GM12875 (cell line): ENCODE measurements around the gene RPS6KB2.
A peak's percentile ranks its signal among the peaks of the same experiment; 100 is the strongest.

Experiments used
- H3K4me3 ChIP-seq: one replicate; pipeline ENCODE4 v1.5.1; 2011; ENCODE audit warnings: low read depth, low read length, control low read depth
- TF ChIP-seq, protein P1 (sequence below): IDR thresholded peaks from 2 replicates; pipeline ENCODE4 v1.5.1; 2011; ENCODE audit warnings: low read depth, mild to moderate bottlenecking, control low read depth, inconsistent platforms, low read length, moderate library complexity, borderline replicate concordance; ENCODE audit not compliant: insufficient read depth

Gene RPS6KB2

DNA sequence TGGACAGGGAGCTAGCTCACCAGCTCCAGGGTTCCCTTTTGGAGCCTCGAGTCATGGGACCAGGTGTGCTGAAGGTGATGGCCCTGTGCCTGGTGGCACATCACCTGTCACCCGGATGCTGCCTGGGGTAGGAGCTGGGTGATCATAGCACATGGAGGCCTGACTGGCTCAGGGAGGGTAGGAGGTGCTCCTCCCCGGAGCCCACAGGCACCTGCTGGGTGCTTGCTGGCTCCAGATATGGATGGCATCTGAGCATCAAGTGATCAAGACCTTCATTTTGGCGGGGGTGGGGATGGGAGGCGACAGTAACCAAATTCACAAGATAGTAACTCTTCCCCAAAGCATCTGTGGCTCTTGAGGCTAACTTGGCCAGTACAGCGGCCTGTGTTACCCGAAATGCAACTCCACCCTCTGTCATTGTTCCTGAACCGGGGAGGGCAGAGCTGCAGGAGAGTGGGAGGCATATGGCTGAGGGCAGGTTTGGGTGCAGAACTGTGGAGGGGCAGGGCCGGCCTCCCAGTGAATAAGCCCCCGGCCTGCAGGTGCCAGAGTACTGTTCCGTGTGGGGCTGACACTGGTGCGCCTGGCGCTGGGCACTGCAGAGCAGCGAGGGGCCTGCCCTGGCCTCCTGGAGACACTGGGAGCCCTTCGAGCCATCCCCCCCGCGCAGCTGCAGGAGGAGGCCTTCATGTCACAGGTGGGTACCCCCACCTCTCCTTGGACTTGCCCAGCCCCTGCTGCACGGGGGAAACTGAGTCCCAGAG is 19.7 kb upstream of the RPS6KB2 start:
- TF ChIP-seq, protein P1, sequence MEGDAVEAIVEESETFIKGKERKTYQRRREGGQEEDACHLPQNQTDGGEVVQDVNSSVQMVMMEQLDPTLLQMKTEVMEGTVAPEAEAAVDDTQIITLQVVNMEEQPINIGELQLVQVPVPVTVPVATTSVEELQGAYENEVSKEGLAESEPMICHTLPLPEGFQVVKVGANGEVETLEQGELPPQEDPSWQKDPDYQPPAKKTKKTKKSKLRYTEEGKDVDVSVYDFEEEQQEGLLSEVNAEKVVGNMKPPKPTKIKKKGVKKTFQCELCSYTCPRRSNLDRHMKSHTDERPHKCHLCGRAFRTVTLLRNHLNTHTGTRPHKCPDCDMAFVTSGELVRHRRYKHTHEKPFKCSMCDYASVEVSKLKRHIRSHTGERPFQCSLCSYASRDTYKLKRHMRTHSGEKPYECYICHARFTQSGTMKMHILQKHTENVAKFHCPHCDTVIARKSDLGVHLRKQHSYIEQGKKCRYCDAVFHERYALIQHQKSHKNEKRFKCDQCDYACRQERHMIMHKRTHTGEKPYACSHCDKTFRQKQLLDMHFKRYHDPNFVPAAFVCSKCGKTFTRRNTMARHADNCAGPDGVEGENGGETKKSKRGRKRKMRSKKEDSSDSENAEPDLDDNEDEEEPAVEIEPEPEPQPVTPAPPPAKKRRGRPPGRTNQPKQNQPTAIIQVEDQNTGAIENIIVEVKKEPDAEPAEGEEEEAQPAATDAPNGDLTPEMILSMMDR: no peak
- peak overlapping the region; percentile 34 for H3K4me3 ChIP-seq

DNA sequence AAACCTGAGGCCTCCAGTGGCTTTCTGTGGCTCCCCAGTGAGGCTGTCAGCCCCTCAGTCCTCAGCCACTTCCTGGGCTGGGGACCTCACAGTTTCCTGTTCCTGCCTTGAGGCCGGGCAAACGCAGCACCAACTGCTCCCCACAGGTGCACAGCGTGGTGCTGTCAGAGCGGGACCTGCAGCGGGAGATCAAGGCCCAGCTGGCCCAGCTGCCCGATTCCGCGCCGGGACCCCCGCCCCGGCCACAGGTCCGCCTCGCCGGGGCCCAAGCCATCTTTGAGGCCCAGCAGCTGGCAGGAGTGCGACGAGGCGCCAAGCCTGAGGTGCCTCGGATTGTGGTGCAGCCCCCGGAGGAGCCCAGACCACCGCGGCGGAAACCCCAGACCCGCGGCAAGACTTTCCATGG is 19.0 kb upstream of the RPS6KB2 start:
- peak overlapping the region; percentile 49 for H3K4me3 ChIP-seq
- TF ChIP-seq, protein P1: no peak

DNA sequence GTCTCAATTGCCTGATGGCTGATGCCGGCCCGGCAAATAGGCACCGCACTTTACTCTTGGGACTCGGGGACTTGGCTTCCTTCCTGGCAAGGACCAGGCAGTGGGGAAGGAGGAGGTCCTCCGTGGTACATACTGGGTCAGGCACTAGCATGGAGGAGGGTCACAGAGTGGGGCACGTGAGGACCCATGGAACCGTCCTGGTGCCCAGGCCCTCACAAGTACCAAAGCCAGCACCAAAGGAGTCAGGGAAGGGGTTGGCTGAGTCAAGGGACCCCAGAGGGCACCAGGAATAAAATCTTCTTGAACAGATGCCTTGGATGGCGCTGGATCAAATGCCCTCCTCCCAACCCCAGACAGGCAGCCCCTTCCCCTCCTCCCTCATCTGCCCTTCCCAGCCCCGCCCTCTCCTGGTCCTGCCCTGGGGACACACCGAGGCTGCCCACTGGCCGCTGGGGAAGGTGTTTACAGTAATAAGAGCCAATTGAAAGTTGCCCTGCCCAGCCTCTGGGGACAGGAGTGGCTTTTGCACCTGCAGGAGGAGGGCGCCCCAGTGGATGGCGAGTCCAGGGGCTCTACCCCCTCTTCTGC is 18.4 kb upstream of the RPS6KB2 start:
- H3K4me3 ChIP-seq: peak overlapping the region; percentile 49
- TF ChIP-seq, protein P1: no peak

DNA sequence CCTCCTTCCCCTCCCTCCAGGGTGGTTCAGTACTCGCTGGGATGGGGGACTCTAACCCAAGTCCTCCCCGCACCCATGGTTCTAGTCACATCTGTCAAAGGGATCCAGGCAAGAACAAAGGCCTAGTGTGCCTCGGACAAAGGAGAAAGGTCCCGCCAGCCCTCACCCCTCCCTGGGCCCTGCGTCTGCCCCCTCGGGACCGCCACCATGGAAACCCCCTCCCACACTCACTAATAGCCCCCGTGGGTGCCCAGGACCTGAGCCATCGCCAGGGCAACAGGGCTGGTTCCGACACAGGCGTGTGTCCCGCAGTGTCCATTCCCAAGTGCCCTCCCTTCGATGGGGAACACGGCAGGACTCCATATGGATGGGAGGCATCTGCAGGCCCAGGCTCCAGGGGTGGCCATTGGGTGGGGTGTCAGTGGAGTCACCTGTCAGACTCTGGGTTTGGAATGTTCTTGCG is 17.9 kb upstream of the RPS6KB2 start:
- no peak overlapping the region for H3K4me3 ChIP-seq
- TF ChIP-seq, protein P1: no peak

DNA sequence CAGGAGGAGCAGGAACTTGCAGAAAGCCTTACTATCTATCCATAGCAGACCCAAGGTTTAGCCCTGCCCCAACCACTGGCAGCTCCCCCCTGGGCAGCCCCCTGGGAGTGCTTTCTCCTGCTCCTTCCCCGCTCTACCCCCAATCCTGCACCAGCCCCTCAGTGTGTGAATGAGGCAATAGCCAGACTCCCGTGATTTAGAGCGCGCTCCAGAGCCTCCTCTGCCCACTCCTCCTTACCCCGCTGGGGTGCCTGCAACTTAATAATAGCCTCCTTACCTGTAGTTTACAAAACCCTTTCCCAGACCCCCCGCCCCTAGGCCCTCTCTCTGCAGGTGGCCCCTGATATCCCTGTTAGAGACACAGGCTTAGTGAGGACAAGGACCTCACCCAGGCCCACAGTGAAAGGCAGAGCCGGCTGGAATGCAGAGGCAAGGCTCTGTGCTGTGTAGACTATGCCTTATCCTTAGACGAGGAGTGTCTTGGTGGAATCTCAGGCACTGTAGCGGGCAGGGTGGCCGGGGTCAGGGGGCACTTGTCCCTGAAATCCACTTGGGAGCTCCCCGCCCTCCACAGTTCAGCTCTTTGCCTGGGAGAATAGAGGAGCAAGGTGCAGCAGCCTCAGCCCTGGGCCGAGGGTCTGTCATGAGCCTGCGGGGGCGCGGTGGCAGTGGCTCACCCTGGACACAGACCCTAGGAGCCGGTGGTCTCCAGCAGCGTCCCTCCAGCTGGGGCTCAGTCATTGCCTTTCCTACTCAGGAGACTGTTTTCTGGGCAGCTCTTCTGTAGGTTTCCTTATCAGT is 17.1 kb upstream of the RPS6KB2 start:
- TF ChIP-seq, protein P1: no peak
- H3K4me3 ChIP-seq: no peak overlapping the region

DNA sequence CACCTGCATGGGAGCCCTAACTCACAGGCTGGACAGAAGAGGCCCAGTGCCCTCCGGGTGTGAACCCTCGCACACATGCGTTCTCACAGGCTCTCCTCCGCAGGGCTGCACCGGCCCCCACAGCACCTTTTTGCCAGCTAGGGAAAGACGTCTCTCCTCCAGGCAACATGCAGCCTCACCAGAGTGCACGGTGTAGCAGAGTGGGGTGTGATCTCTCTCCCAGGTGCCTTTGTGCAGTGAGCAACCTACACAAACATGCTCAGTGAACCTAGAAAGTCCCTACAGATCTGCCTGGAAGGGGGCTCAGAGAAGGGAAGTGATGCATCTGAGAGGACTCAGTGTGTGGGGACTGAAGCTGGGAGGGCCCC is 16.5 kb upstream of the RPS6KB2 start:
- H3K4me3 ChIP-seq: no peak overlapping the region

More for the DNA sequence above, 16.5 kb upstream of the RPS6KB2 start:
- TF ChIP-seq, protein P1: no peak
